OCI-LY7 (cell line): Measurements from ENCODE around the gene CDC40.

Source experiments
- EZH2phosphoT487 ChIP-seq: fragments of 200-600 bp; sonication (generic); IDR thresholded peaks from 2 replicates; pipeline ENCODE4 v1.6.1; 2018; ENCODE audit warnings: low read depth, borderline replicate concordance, mild to moderate bottlenecking, mixed run types, antibody characterized with exemption, low read length, moderate library complexity, mixed read lengths
- TF ChIP-seq, protein P1 (sequence below): fragments of 200-600 bp; sonication (generic); conservative IDR thresholded peaks from 2 replicates; pipeline ENCODE4 v1.5.1; 2014; ENCODE audit warnings: mild to moderate bottlenecking, antibody characterized with exemption, low read length, moderate library complexity, mixed read lengths

DNA sequence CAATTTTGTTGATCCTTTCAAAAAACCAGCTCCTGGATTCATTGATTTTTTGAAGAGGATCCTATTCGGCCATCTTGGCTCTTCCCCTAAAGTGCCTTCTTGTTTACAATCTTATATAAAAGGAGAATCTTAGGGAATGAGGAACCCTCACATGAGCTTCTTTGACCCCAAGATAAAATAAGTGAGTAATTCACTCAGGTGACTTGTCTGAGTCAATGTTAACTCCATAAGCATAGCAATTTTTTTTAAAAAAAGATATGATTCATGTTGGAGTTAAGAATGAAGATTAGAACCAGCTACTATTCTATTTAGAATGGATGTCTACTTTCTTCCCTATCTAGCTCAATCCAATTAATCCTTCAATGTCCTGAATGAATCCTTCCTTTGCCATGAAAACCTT, 21.7 kb upstream of the CDC40 start:
- TF ChIP-seq, protein P1, sequence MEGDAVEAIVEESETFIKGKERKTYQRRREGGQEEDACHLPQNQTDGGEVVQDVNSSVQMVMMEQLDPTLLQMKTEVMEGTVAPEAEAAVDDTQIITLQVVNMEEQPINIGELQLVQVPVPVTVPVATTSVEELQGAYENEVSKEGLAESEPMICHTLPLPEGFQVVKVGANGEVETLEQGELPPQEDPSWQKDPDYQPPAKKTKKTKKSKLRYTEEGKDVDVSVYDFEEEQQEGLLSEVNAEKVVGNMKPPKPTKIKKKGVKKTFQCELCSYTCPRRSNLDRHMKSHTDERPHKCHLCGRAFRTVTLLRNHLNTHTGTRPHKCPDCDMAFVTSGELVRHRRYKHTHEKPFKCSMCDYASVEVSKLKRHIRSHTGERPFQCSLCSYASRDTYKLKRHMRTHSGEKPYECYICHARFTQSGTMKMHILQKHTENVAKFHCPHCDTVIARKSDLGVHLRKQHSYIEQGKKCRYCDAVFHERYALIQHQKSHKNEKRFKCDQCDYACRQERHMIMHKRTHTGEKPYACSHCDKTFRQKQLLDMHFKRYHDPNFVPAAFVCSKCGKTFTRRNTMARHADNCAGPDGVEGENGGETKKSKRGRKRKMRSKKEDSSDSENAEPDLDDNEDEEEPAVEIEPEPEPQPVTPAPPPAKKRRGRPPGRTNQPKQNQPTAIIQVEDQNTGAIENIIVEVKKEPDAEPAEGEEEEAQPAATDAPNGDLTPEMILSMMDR = no peak
- TF ChIP-seq EZH2phosphoT487 = no peak
